B cell (primary cell): ENCODE measurements around the gene CCDC171. TPM values are rescaled to one million over a fixed set of nuclear protein-coding genes. Genes with fewer than 3 reads are reported as not detected.

Experiments used
- ATAC-seq: fragments of 200-7000 bp; cut with Tn5 transposase; one replicate; pipeline ENCODE4 v1.10.0; 2021; ENCODE audit warnings: low read depth, mild to moderate bottlenecking, moderate number of reproducible peaks, moderate library complexity
- CTCF ChIA-PET: fragments of 350-600 bp; sonication (Branson Sonifier 250); formaldehyde crosslinking; loops from one replicate; lab custom pipeline; 2021; ENCODE audit warnings: antibody characterized with exemption, inconsistent platforms; lab: Charles Lee
- POLR2A ChIA-PET: fragments of 350-600 bp; sonication (Branson Sonifier 250); formaldehyde crosslinking; loops from one replicate; lab custom pipeline; 2021; ENCODE audit warnings: antibody characterized with exemption; lab: Charles Lee
- DNase-seq: peaks from one replicate; pipeline ENCODE4 v3.0.0; 2013
- H2AFZ ChIP-seq: 2 replicates; pipeline ENCODE4 v1.6.1; 2012; ENCODE audit warnings: mild to moderate bottlenecking, low read depth, low read length; ENCODE audit not compliant: insufficient read depth, poor library complexity, severe bottlenecking
- H3K27ac ChIP-seq, 2 donors: 1 replicate in 1 of 2; 2 replicates in 1 of 2; pipeline ENCODE4 v1.5.1; 2012 to 2013; ENCODE audit warnings: low read length in 2 of 2, mild to moderate bottlenecking in 2 of 2, moderate library complexity in 1 of 2
- H3K27me3 ChIP-seq, 4 experiments: fragments of 200-600 bp in 1 of 4; sonication (generic) in 1 of 4; replicated peaks in 1 of 4; 1 replicate in 2 of 4; 2 replicates in 2 of 4; pipeline versions ENCODE4 v1.6.1 to v1.7.0; 2013 to 2016; ENCODE audit warnings: low read length in 3 of 4, mild to moderate bottlenecking in 2 of 4, mixed read lengths in 1 of 4, moderate library complexity in 1 of 4; ENCODE audit not compliant: insufficient read depth in 4 of 4, control insufficient read depth in 3 of 4; ENCODE audit errors: control extremely low read depth in 1 of 4
- H3K36me3 ChIP-seq, 2 experiments: replicated peaks in 1 of 2; 1 replicate in 1 of 2; 2 replicates in 1 of 2; pipeline versions ENCODE4 v1.6.1 to v1.7.1; 2013; ENCODE audit warnings: low read length in 1 of 2; ENCODE audit not compliant: insufficient read depth in 2 of 2, control insufficient read depth in 1 of 2; ENCODE audit errors: control extremely low read depth in 1 of 2, extremely low read depth in 1 of 2
- H3K4me1 ChIP-seq, 2 donors: fragments of 200-600 bp in 1 of 2; sonication (generic) in 1 of 2; 1 replicate in 1 of 2; 2 replicates in 1 of 2; pipeline versions ENCODE4 v1.5.1 to v1.6.1; 2013 to 2017; ENCODE audit warnings: low read length in 2 of 2; ENCODE audit not compliant: control insufficient read depth in 2 of 2, insufficient read depth in 2 of 2
- H3K4me2 ChIP-seq: replicated peaks from 2 replicates; pipeline ENCODE3; 2012; ENCODE audit warnings: mild to moderate bottlenecking, low read depth, low read length; ENCODE audit not compliant: poor library complexity, severe bottlenecking
- H3K4me3 ChIP-seq, 5 experiments: fragments of 200-600 bp in 1 of 5; sonication (generic) in 1 of 5; 1 replicate in 3 of 5; 2 replicates in 2 of 5; pipeline versions ENCODE4 v1.5.1 to v1.7.0; 2011 to 2016; ENCODE audit warnings: low read length in 4 of 5, mild to moderate bottlenecking in 4 of 5, low read depth in 2 of 5, control low read depth in 1 of 5, moderate library complexity in 1 of 5; ENCODE audit not compliant: insufficient read depth in 1 of 5; ENCODE audit errors: control extremely low read depth in 1 of 5, extremely low read depth in 1 of 5
- H3K79me2 ChIP-seq: fragments of 200-600 bp; sonication (generic); one replicate; pipeline ENCODE4 v1.6.0; 2016; ENCODE audit warnings: low read length; ENCODE audit not compliant: control insufficient read depth, insufficient read depth
- H3K9ac ChIP-seq: fragments of 200-600 bp; sonication (generic); 2 replicates; pipeline ENCODE4 v1.6.1; 2017; ENCODE audit warnings: mild to moderate bottlenecking, low read length, moderate library complexity
- H3K9me3 ChIP-seq, 3 donors: one replicate each; pipeline versions ENCODE4 v1.6.1 to v1.7.1; 2013; ENCODE audit warnings: low read length in 2 of 3; ENCODE audit not compliant: control insufficient read depth in 2 of 3, insufficient read depth in 1 of 3; ENCODE audit errors: control extremely low read depth in 1 of 3
- H4K20me1 ChIP-seq: 2 replicates; pipeline ENCODE4 v1.6.0; 2012; ENCODE audit warnings: mild to moderate bottlenecking, low read length; ENCODE audit not compliant: insufficient read depth, control insufficient read depth, poor library complexity, severe bottlenecking
- H3K27ac Mint-ChIP-seq: one replicate; pipeline ENCODE4 v1.8.0; 2021; ENCODE audit warnings: mixed read lengths
- H3K27me3 Mint-ChIP-seq: one replicate; pipeline ENCODE4 v1.8.0; 2021; ENCODE audit warnings: mixed read lengths
- H3K4me1 Mint-ChIP-seq: one replicate; pipeline ENCODE4 v1.8.0; 2021; ENCODE audit warnings: mixed read lengths
- H3K4me3 Mint-ChIP-seq: one replicate; pipeline ENCODE4 v1.8.0; 2021; ENCODE audit warnings: mixed read lengths
- H3K9me3 Mint-ChIP-seq: one replicate; pipeline ENCODE4 v1.8.0; 2022; ENCODE audit warnings: mixed read lengths; ENCODE audit not compliant: insufficient read depth
- CTCF ChIP-seq: fragments of 200-600 bp; IDR thresholded peaks from one replicate; pipeline ENCODE4 v1.8.0; 2022; ENCODE audit warnings: antibody characterized with exemption, mild to moderate bottlenecking
- EZH2 ChIP-seq: IDR thresholded peaks from 2 replicates; pipeline ENCODE4 v1.6.1; 2012; ENCODE audit warnings: borderline replicate concordance, low read depth, mild to moderate bottlenecking, moderate library complexity, low read length; ENCODE audit not compliant: insufficient read depth, poor library complexity, severe bottlenecking
- WGBS: methylation state at CpG from one replicate; pipeline ENCODE4 v1.1.5; 2013; ENCODE audit warnings: missing lambda C conversion rate; ENCODE audit not compliant: insufficient coverage; 5-methylcytosine and 5-hydroxymethylcytosine counted together
- intact Hi-C: fragments of 100-400 bp; cut with micrococcal nuclease; formaldehyde crosslinking; loops from one replicate; pipeline ENCODE4 v1.10.0; 2022
- polyA plus RNA-seq: library from polyadenylated mRNA; depleted of rRNA; stranded (reverse); fragments of >200 nt; gene quantifications from 2 replicates; pipeline ENCODE4 v1.2.3, GENCODE V29; 2012
- total RNA-seq, 2 donors: library from RNA; stranded (reverse); fragments of 120-200 nt in 1 of 2; gene quantifications; 1 replicate in 1 of 2; 2 replicates in 1 of 2; pipeline versions ENCODE4 v1.2.3 to v1.2.4, GENCODE V29; 2013 to 2022

Gene CCDC171
- total and polyA plus RNA-seq, 2 donors (not counting 1 experiment from before 2014, with no cell fraction given), result 0.22 to 6.3 TPM

GRCh38 chr9:15738011-15738410 lies 185.2 kb downstream of the CCDC171 start:
- Histone ChIP-seq H3K9ac (no peak overlapping the region), H3K4me3 (no peak overlapping the region), H4K20me1 (no peaks in the 10 kb centered on the region), H3K27me3 (no peaks in the 10 kb centered on the region), H3K79me2 (no peaks in the 10 kb centered on the region), H3K36me3 (no peaks in the 10 kb centered on the region), H3K27ac (no peak overlapping the region), H2AFZ (no peak overlapping the region), H3K4me2 (no peak overlapping the region), H3K4me1 (no peaks in the 10 kb centered on the region), H3K9me3 (no peaks in the 10 kb centered on the region)
- no CpG with 5 or more reads among the region's 1 CpG for WGBS
- no peak for ATAC-seq
- DNase-seq, result no peak
- CTCF ChIA-PET, result no interaction called here
- Mint-ChIP-seq H3K27me3 (no peaks in the 10 kb centered on the region), H3K4me1 (no peaks in the 10 kb centered on the region), H3K27ac (no peak overlapping the region), H3K9me3 (no peaks in the 10 kb centered on the region), H3K4me3 (no peak overlapping the region)
- POLR2A ChIA-PET, result no interaction called here
- TF ChIP-seq EZH2 (no peak), CTCF (no peak)
- intact Hi-C loops, result no loop called here

- Histone ChIP-seq H2AFZ (no peak overlapping the region), H3K36me3 (no peaks in the 10 kb centered on the region), H3K4me2 (no peak overlapping the region), H3K27ac (no peak overlapping the region), H3K4me3 (no peak overlapping the region), H4K20me1 (no peaks in the 10 kb centered on the region), H3K79me2 (no peaks in the 10 kb centered on the region), H3K9me3 (no peaks in the 10 kb centered on the region), H3K4me1 (no peaks in the 10 kb centered on the region), H3K9ac (no peak overlapping the region), H3K27me3 (no peaks in the 10 kb centered on the region)
- POLR2A ChIA-PET, result no interaction called here
- intact Hi-C loops, result no loop called here
- no peak overlapping the region for H3K4me3 Mint-ChIP-seq
- no peaks in the 10 kb centered on the region for H3K4me1 Mint-ChIP-seq
- no peak for ATAC-seq
- no peak overlapping the region for H3K27ac Mint-ChIP-seq
- H3K27me3 Mint-ChIP-seq, result no peaks in the 10 kb centered on the region
- no CpG with 5 or more reads among the region's 2 CpGs for WGBS
- CTCF ChIA-PET, result no interaction called here
- H3K9me3 Mint-ChIP-seq, result no peaks in the 10 kb centered on the region
- DNase-seq, result no peak
- TF ChIP-seq EZH2, result no peak
- TF ChIP-seq CTCF, result no peak
Observed at GRCh38 chr9:15741015-15741414, 188.2 kb downstream of the CCDC171 start.
